Stimulated activated CD8-positive, alpha-beta memory T cell treated with anti-CD3 and anti-CD28 coated beads, Interleukin-2, amount 100 ng/mL, for 48 hours (primary cell): ENCODE measurements around the gene MTPN.

ENCODE experiments used
- DNase-seq, 2 donors: peaks; one replicate each; pipeline ENCODE4 v3.0.0-alpha.2; 2020; ENCODE audit warnings: low read depth in 2 of 2

MTPN gene

DNA sequence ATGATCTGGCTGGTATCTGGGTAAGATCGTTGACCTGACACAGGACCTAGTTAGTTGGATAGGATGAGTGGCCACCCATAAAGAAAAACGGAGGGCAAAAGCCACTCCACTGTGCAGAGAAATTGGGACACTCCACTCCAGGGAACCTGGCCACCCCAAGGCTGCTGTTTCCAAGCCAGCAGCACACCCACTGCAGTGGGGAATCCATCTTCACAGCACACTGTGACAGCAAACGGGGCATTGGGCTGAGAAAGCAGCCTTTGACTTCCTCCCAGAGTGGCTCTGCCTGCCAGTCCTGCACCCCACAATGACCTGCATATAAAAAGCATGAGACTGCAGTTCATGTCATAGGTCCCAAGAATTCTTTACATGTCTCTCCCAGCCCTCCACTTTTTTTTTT, 52.9 kb downstream of the MTPN start:
- DNase-seq: no peak

- no peak for DNase-seq
Measured at GRCh38 chr7:135922263-135922662, 54.9 kb downstream of the MTPN start.

DNA sequence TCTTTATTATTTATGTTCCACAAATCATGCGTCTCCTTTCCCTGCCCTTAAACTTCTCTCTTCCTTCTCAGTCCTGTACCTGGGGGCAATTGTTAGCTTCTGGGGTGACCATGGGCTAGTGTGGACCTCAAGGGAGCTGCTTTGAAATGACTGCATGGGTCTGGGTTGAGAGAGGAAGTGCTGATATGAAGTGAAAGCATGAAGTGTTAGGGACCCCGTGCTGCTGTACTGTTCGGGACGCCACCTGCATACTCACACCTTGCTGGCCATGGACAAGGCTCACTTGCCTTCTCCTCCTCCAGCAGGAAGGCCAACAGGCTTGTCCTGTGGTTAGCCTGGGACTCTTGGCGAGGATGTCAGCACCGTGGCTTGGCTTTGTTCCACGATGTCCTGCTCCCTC, 56.7 kb downstream of the MTPN start:
- no peak for DNase-seq

DNA sequence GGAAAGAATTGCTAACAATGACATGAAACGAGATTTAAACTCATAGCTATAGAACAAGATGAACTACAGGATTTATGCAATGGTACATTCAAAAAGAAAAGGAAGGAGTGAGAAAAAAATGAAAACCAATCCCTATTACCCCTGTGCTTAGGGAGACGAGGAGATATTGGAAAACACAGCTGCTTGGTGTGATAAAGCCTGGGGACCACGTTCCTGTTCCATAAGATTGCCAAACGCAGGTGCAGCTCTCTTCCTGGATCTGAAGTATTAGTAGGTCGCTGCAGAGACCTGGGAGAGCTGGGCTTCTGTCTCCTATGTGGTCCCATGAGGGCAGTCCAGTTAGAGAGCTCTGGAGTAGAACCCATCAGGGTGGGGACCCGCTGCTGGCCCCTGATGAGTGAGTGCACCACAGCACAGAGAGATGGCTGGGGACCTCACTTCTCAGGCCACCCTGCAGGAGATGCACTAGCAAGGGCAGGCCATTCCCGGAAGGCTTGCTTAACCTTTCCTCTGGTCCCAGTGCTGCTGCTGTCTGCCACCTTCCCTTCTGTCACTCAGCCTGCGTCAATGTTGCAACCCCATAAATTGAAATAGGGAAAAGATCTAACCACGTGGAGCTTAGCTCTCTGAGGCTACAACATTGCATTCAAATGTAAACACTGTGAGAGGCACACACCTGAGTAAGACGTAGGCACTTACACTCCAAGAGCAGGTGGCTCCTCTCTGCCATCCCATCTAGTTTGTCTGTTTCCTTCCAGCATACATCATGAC, 57.9 kb downstream of the MTPN start:
- no peak for DNase-seq

- no peak for DNase-seq
Measured at GRCh38 chr7:135918134-135918533, 59.0 kb downstream of the MTPN start.

GRCh38 chr7:135917721-135918120, 59.4 kb downstream of the MTPN start:
- no peak for DNase-seq

DNA sequence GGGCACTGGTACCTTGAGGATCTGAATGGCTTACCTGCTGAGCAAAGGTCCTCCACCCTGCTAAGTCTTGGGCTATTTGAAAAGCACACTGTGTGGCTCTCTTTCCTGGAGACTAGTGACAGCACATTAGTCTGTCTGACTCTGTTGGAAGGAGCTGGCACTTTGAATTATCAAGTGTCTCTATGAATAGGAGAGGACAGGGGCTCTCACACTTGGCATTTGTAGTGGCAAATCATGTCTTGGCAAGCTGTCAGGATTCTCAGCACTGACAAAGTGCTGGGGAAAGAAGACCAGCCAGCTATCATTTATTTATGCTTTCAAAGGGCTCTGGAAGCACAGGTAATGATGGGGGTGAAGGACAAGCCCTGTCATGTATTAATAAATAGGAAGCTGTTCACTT, 62.8 kb downstream of the MTPN start:
- no peak for DNase-seq

- DNase-seq: no peak
Measured at GRCh38 chr7:135913404-135913803, 63.8 kb downstream of the MTPN start.

GRCh38 chr7:135911099-135911498, 66.1 kb downstream of the MTPN start:
- DNase-seq: no peak

DNA sequence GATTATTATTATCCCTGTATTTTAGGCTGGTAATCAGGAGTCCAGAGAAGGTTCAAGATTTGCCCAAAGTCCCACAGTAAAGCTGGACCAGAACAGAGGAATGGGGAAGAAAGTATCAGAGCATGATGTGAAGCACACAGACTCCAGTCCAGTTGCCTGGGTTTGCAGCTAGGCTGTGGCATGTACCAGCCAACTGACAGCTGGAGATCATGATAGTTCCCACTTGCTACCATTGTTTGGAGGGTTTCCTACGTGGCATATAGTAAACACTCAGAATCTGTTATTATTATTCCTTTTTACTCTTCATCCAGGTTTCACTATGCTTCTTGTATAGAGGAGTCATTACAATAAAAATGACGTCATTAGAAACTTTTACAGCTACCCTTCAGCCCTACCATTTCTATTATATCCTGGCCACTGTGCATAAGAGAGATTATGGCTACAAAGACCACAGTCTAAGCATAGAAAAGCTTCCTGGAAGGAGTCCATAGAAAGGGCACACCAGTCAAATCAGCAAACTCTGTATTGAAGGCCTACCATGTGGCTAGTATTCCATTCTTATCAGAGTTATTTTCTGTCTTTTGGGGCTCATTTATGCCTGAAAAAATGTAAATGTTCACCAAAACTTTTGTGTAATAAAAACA, 66.6 kb downstream of the MTPN start:
- DNase-seq: no peak

DNA sequence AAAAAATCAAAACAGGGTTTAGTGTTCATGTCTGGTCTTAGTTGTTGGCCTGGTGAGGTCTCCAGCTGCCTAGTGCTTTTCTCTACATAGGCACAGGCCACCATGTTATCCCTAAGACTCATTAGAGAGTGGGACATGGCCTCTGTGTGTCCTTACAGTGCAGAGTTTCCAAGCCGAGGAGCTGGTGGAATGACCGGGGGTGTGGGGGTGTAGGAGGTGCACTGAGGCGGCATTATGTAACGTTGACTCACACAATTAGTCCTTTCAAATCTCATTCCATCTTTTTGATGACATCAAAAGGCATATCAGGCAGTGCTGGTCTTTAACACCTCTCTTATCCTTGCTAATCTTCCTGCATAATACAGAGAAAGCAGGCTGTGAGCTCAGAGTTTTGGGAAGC, 71.3 kb downstream of the MTPN start:
- no peak for DNase-seq

GRCh38 chr7:135905355-135905754, 71.8 kb downstream of the MTPN start:
- no peak for DNase-seq

DNA sequence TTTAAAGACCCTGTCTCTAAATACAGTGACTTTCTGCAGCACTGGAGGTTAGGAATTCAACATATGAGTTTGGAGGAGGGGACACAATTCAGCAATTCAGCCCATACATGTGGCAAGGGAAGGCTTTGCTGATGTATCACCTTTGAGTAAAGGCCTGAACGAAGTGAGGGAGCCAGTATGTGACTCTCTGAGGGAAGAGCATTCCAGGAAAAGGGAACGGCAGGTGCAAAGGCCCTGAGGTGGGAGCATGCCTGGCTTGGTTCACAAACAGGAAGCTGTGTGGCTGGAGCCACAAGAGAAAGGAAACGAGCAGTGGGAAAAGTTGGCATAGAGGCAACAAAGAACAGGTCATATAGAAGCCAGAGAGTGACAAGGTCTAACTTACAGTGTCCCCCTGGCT, 72.9 kb downstream of the MTPN start:
- no peak for DNase-seq

- DNase-seq: no peak
Measured at GRCh38 chr7:135901585-135902540, 75.3 kb downstream of the MTPN start.

GRCh38 chr7:135900065-135900546, 77.1 kb downstream of the MTPN start:
- no peak for DNase-seq

- no peak for DNase-seq
Measured at GRCh38 chr7:135899458-135900064, 77.6 kb downstream of the MTPN start.

- DNase-seq: no peak
Measured at GRCh38 chr7:135898226-135898625, 78.9 kb downstream of the MTPN start.

GRCh38 chr7:135894816-135895215, 82.3 kb downstream of the MTPN start:
- no peak for DNase-seq

DNA sequence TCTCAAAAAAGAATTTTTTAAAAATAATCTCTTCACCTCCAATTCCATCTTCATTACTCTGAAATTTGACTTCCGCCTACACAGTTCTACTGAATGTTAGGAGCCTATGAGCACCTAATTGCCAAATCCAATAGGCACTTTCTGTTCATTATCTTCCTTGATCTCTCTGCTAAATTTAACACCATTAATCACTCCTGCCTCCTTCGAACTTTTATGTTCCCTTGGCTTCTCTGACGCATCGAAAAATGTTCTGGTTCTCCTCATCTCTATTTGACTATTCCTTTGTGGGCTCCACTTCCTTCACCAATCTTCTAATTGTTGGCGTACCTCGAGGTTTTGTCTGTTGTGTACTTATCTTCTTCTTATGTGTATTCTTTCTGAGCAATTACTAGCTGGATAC, 87.3 kb downstream of the MTPN start:
- no peak for DNase-seq

DNA sequence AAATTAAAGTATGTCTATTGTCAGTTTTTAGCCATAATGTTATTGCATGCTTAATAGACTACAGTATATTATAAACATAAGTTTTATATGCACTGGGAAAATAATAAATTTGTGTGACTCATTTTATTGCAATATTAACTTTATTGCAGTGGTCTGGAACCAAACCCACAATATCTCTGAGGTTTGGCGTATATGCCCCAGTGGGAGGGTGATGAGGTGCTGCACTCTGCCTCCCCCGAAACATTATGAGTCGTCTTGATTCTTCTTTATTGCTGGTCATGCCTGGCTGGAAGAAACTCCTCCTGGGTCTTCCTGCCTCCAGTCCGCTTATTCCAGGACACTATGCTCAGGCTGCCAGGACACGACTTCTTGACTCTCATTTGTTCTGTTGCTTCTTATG, 88.4 kb downstream of the MTPN start:
- no peak for DNase-seq

DNA sequence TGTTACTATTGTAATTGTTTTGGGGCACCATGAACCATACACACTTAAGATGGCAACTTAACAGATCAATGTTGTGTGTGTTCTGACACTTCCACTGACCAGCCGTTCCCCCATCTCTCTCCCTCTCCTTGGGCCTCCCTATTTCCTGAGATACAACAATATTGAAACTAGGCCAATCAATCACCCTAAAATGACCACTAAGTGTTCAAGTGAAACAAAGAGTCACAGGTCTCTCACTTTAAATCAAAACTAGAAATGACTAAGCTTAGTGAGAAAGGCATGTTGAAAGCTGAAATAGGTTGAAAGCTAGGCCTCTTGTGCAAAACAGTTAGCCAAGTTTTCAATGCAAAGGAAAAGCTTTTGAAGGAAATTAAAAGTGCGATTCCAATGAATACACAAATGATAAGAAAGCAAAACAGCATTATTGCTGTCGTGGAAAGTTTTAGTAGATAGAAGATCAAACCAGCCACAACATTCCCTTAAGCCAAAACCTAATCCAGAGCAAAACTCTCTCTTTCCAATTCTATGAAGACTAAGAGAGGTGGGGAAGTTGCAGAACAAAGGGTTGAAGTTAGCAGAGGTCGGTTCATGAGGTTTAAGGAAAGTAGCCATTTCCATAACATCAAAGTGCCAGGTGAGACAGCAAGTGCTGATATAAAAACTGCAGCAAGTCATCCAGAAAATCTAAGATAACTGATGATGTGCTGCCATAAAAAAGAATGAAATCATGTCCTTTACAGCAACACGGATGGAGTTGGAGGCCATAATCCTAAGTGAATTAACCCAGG, 90.6 kb downstream of the MTPN start:
- DNase-seq: no peak
